OCI-LY7 (cell line): Measurements from ENCODE around the gene FHL3. TPM values are rescaled to one million over a fixed set of nuclear protein-coding genes. Genes with fewer than 3 reads are reported as not detected.

Experiments used
- BruUV-seq: library from RNA; stranded (reverse); fragments of 400-500 nt; replicated peaks from 2 replicates; lab custom pipeline; 2021; lab: Mats Ljungman, UMichigan
- CTCF ChIA-PET: fragments of 300-600 bp; sonication (Branson Sonifier 250); formaldehyde crosslinking; loops from one replicate; lab custom pipeline; 2022; ENCODE audit warnings: antibody characterized with exemption; ENCODE audit not compliant: unreplicated experiment; lab: Charles Lee
- POLR2A ChIA-PET: fragments of 300-600 bp; sonication (Branson Sonifier 250); formaldehyde crosslinking; loops from one replicate; lab custom pipeline; 2022; ENCODE audit warnings: antibody characterized with exemption; lab: Charles Lee
- DNase-seq: peaks from one replicate; pipeline ENCODE4 v3.0.0-alpha.2; 2015; ENCODE audit warnings: low spot score
- H2AFZ ChIP-seq: fragments of 200-600 bp; sonication (generic), shearing (Covaris generic); 2 replicates; pipeline ENCODE4 v1.6.1; 2014; ENCODE audit warnings: mild to moderate bottlenecking, antibody characterized with exemption, low read length, moderate library complexity
- H3K27ac ChIP-seq: fragments of 200-600 bp; sonication (generic); 2 replicates; pipeline ENCODE4 v1.5.1; 2014; ENCODE audit warnings: mixed run types, low read depth, mild to moderate bottlenecking, moderate library complexity, low read length, inconsistent platforms; ENCODE audit not compliant: poor library complexity, severe bottlenecking
- H3K36me3 ChIP-seq: fragments of 200-600 bp; sonication (generic); 2 replicates; pipeline ENCODE4 v1.6.1; 2014; ENCODE audit warnings: mild to moderate bottlenecking, antibody characterized with exemption, low read length, moderate library complexity, mixed read lengths; ENCODE audit not compliant: insufficient read depth
- H3K4me1 ChIP-seq: fragments of 200-600 bp; sonication (generic); 2 replicates; pipeline ENCODE4 v1.5.1; 2014; ENCODE audit warnings: mild to moderate bottlenecking, low read length; ENCODE audit not compliant: insufficient read depth, poor library complexity, severe bottlenecking
- H3K4me2 ChIP-seq: fragments of 200-600 bp; sonication (generic); 2 replicates; pipeline ENCODE4 v1.6.1; 2014; ENCODE audit warnings: mild to moderate bottlenecking, low read length
- H3K4me3 ChIP-seq: fragments of 200-600 bp; sonication (generic); 2 replicates; pipeline ENCODE4 v1.5.1; 2014; ENCODE audit warnings: mild to moderate bottlenecking, low read depth, low read length; ENCODE audit not compliant: poor library complexity, severe bottlenecking
- H3K79me2 ChIP-seq: fragments of 200-600 bp; sonication (generic); 2 replicates; pipeline ENCODE4 v1.6.1; 2016; ENCODE audit warnings: low read depth, mild to moderate bottlenecking, low read length, moderate library complexity, mixed read lengths; ENCODE audit not compliant: insufficient read depth
- H3K9me2 ChIP-seq: fragments of 200-600 bp; sonication (generic); 2 replicates; pipeline ENCODE4 v1.6.1; 2016; ENCODE audit warnings: mild to moderate bottlenecking, low read length, mixed read lengths; ENCODE audit not compliant: insufficient read depth
- H3K9me3 ChIP-seq: fragments of 200-600 bp; sonication (generic); 2 replicates; pipeline ENCODE4 v1.6.1; 2014; ENCODE audit warnings: mild to moderate bottlenecking, mixed run types, low read length, mixed read lengths
- H4K20me1 ChIP-seq: fragments of 200-600 bp; sonication (generic); 2 replicates; pipeline ENCODE4 v1.6.1; 2014; ENCODE audit warnings: mild to moderate bottlenecking, antibody characterized with exemption, low read length, moderate library complexity, mixed read lengths; ENCODE audit not compliant: insufficient read depth
- EZH2phosphoT487 ChIP-seq: fragments of 200-600 bp; sonication (generic); IDR thresholded peaks from 2 replicates; pipeline ENCODE4 v1.6.1; 2018; ENCODE audit warnings: low read depth, borderline replicate concordance, mild to moderate bottlenecking, mixed run types, antibody characterized with exemption, low read length, moderate library complexity, mixed read lengths
- intact Hi-C: fragments of 100-400 bp; cut with micrococcal nuclease; formaldehyde crosslinking; loops from one replicate; pipeline ENCODE4 v1.10.0; 2022; ENCODE audit not compliant: unreplicated experiment
- total RNA-seq, 2 experiments: library from RNA; depleted of rRNA in 1 of 2; stranded (reverse); fragments of >200 nt in 1 of 2; shearing (Covaris generic) in 1 of 2; gene quantifications; 2 replicates each; pipeline ENCODE4 v1.2.3, GENCODE V29; 2014 to 2022
- TF ChIP-seq, protein P1 (sequence below): fragments of 200-600 bp; sonication (generic); conservative IDR thresholded peaks from 2 replicates; pipeline ENCODE4 v1.5.1; 2014; ENCODE audit warnings: mild to moderate bottlenecking, antibody characterized with exemption, low read length, moderate library complexity, mixed read lengths

The FHL3 gene
- total RNA-seq, 2 experiments from 2014 or later = 0.63 to 1.8 TPM

DNA sequence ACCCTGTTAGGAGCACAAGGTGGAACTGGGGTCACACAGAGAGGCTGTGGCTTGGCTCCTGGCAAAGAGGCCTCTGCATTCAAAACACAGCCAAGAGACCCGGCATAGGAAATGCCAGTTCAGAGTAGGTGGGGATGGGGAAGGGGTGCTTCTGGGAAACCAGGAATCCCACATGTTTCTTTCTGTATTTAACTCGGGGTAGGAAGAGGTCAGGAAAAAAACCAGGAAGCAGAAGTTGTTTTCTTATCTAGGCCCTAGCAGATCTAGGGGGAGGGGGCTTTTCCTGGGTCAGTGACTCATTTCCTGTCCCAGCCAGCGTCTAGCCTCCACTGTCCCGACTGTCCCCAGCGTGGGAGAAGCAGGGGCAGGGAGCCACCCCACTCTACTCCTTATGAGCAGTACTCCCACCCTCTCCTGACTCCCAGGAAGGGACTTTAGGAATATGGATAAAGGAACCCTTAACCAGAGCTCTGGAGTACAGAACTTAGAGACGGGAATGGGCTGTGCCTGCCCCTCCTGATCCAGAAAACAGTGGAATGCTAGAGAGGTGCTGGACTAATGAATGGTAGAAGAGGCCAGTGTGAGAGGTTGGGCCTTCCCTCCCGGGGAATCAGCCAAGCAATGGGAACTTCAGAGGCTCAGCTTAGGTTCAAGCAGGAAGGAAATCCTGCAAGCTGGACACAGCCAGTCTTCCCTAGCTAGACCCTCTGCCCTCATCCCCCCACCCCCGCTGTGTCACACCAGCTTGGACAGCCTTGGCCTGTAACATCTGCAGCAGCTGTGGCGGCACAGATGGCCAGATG is 5.7 kb downstream of the FHL3 start:
- Histone ChIP-seq H3K79me2 (no peaks in the 10 kb centered on the region), H3K4me1 (peaks cover 53% of the 10 kb centered on the region), H4K20me1 (no peaks in the 10 kb centered on the region), H3K4me2 (peak overlapping the region; percentile 46), H2AFZ (peak overlapping the region; percentile 97), H3K9me3 (no peaks in the 10 kb centered on the region), H3K36me3 (no peaks in the 10 kb centered on the region), H3K4me3 (no peak overlapping the region), H3K27ac (no peak overlapping the region), H3K9me2 (no peaks in the 10 kb centered on the region)
- intact Hi-C loops = no loop called here
- ChIA-PET CTCF (no interaction called here), POLR2A (interaction anchor here (0.5 to 1.0 kb wide), 3 partner anchors 9 to 72 kb away, joined by 3 to 5 read pairs (median 3); no protein-coding TSS in a partner anchor)
- BruUV-seq = no TSS peak
- no peak for DNase-seq
- TF ChIP-seq EZH2phosphoT487 = no peak
- TF ChIP-seq, protein P1, sequence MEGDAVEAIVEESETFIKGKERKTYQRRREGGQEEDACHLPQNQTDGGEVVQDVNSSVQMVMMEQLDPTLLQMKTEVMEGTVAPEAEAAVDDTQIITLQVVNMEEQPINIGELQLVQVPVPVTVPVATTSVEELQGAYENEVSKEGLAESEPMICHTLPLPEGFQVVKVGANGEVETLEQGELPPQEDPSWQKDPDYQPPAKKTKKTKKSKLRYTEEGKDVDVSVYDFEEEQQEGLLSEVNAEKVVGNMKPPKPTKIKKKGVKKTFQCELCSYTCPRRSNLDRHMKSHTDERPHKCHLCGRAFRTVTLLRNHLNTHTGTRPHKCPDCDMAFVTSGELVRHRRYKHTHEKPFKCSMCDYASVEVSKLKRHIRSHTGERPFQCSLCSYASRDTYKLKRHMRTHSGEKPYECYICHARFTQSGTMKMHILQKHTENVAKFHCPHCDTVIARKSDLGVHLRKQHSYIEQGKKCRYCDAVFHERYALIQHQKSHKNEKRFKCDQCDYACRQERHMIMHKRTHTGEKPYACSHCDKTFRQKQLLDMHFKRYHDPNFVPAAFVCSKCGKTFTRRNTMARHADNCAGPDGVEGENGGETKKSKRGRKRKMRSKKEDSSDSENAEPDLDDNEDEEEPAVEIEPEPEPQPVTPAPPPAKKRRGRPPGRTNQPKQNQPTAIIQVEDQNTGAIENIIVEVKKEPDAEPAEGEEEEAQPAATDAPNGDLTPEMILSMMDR = no peak

DNA sequence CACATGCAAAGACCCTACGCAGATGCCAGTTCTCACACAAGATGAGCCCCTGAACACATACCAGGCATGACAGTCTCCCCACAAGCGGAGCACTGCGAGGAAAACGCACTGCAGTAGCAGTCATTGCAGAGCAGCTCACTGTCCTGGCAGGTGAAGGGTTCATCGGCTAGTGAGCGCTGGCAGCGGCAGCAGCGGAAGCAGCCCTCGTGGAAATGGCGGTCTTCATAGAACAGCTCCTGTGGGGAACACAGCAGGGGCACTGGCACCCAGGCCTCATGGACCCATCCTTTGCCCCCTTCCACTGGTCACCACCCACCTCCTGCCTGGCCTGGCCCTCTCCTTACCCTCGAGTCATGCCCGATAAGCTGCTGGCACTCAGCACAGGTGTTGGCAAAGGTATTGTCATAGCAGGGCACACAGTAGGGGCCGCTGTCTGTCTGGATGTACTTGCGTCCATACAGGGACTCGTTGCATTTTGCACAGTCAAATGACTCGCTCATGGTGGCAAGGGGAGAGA is 6.3 kb downstream of the FHL3 start:
- TF ChIP-seq EZH2phosphoT487 = no peak
- TF ChIP-seq, protein P1 = no peak
- H3K4me3 ChIP-seq = no peak overlapping the region
- peaks cover 47% of the 10 kb centered on the region for H3K4me1 ChIP-seq
- peak overlapping the region; percentile 97 for H2AFZ ChIP-seq
- H3K9me3 ChIP-seq = no peaks in the 10 kb centered on the region
- no peaks in the 10 kb centered on the region for H3K9me2 ChIP-seq
- no peak for DNase-seq
- ChIA-PET POLR2A (interaction anchor here (1.0 kb wide), 1 partner anchor 8 kb away, joined by 5 read pairs; no protein-coding TSS in a partner anchor), CTCF (no interaction called here)
- intact Hi-C loops = no loop called here
- no TSS peak for BruUV-seq
- H3K4me2 ChIP-seq = peak overlapping the region; percentile 46; the same call in 1 of the 2 replicates
- H4K20me1 ChIP-seq = no peaks in the 10 kb centered on the region
- H3K36me3 ChIP-seq = no peaks in the 10 kb centered on the region
- no peaks in the 10 kb centered on the region for H3K79me2 ChIP-seq
- no peak overlapping the region for H3K27ac ChIP-seq
